Keratinocyte (primary cell): Measurements from ENCODE around the gene DBF4B. TPM values are rescaled to one million over a fixed set of nuclear protein-coding genes. Genes with fewer than 3 reads are reported as not detected.

Source experiments
- DNase-seq: peaks from one replicate; pipeline ENCODE4 v3.0.0-alpha.2; 2011; ENCODE audit warnings: low read depth, missing footprints, low spot score
- FAIRE-seq: peaks from 2 replicates; lab custom pipeline; 2011; peaks lifted over from hg19 to GRCh38; lab: Jason Lieb, UNC
- H2AFZ ChIP-seq: 2 replicates; pipeline ENCODE4 v1.6.0; 2012; ENCODE audit warnings: low read length, control low read depth, inconsistent platforms; ENCODE audit not compliant: control insufficient read depth
- H3K27ac ChIP-seq: 2 replicates; pipeline ENCODE4 v1.5.1; 2011; ENCODE audit warnings: low read length; ENCODE audit not compliant: control insufficient read depth, insufficient read depth
- H3K27me3 ChIP-seq: 3 replicates; pipeline ENCODE4 v1.6.0; 2011; ENCODE audit warnings: low read length; ENCODE audit not compliant: control insufficient read depth, insufficient read depth; ENCODE audit errors: extremely low read depth
- H3K36me3 ChIP-seq, 2 experiments: 2 replicates in 1 of 2; 3 replicates in 1 of 2; pipeline ENCODE4 v1.5.1; 2011; ENCODE audit warnings: low read length in 2 of 2, mild to moderate bottlenecking in 1 of 2; ENCODE audit not compliant: control insufficient read depth in 2 of 2, insufficient read depth in 2 of 2; ENCODE audit errors: extremely low read depth in 1 of 2
- H3K4me1 ChIP-seq: 3 replicates; pipeline ENCODE4 v1.5.1; 2011; ENCODE audit warnings: low read length; ENCODE audit not compliant: control insufficient read depth, insufficient read depth; ENCODE audit errors: extremely low read depth
- H3K4me2 ChIP-seq: 3 replicates; pipeline ENCODE4 v1.6.0; 2011; ENCODE audit warnings: low read depth, low read length; ENCODE audit not compliant: control insufficient read depth, insufficient read depth; ENCODE audit errors: extremely low read depth
- H3K4me3 ChIP-seq, 3 experiments: fragments of 200-600 bp in 1 of 3; sonication (generic) in 1 of 3; 2 replicates in 2 of 3; 3 replicates in 1 of 3; pipeline ENCODE4 v1.5.1; 2011 to 2016; ENCODE audit warnings: low read length in 3 of 3, mild to moderate bottlenecking in 3 of 3, control low read depth in 2 of 3, inconsistent platforms in 1 of 3, low read depth in 1 of 3, mixed read lengths in 1 of 3, mixed run types in 1 of 3, moderate library complexity in 1 of 3; ENCODE audit not compliant: control insufficient read depth in 2 of 3, insufficient read depth in 2 of 3; ENCODE audit errors: extremely low read depth in 1 of 3
- H3K79me2 ChIP-seq: 2 replicates; pipeline ENCODE4 v1.6.0; 2012; ENCODE audit warnings: low read length; ENCODE audit not compliant: control insufficient read depth, insufficient read depth
- H3K9ac ChIP-seq: 3 replicates; pipeline ENCODE4 v1.6.0; 2011; ENCODE audit warnings: low read length; ENCODE audit not compliant: control insufficient read depth, insufficient read depth; ENCODE audit errors: extremely low read depth
- H3K9me1 ChIP-seq: 3 replicates; pipeline ENCODE4 v1.6.0; 2011; ENCODE audit warnings: low read length; ENCODE audit not compliant: control insufficient read depth, insufficient read depth; ENCODE audit errors: extremely low read depth
- H3K9me3 ChIP-seq: 2 replicates; pipeline ENCODE4 v1.5.1; 2012; ENCODE audit warnings: low read depth, low read length; ENCODE audit not compliant: control insufficient read depth
- H4K20me1 ChIP-seq: 3 replicates; pipeline ENCODE4 v1.6.0; 2011; ENCODE audit warnings: low read length; ENCODE audit not compliant: control insufficient read depth, insufficient read depth; ENCODE audit errors: extremely low read depth
- CTCF ChIP-seq, 3 experiments: IDR thresholded peaks in 1 of 3; conservative IDR thresholded peaks in 1 of 3; optimal IDR thresholded peaks in 1 of 3; 2 replicates in 2 of 3; 3 replicates in 1 of 3; pipeline versions ENCODE3 to v1.5.1; 2011; ENCODE audit warnings: low read length in 3 of 3, mild to moderate bottlenecking in 3 of 3, moderate library complexity in 2 of 3, control low read depth in 1 of 3, inconsistent platforms in 1 of 3; ENCODE audit not compliant: insufficient read depth in 2 of 3; ENCODE audit errors: extremely low read depth in 1 of 3
- EZH2 ChIP-seq: IDR thresholded peaks from one replicate; pipeline ENCODE4 v1.6.1; 2012; ENCODE audit warnings: inconsistent platforms, mild to moderate bottlenecking, low read length, moderate library complexity
- dilution Hi-C: fragments of 300-500 bp; cut with MboI; formaldehyde crosslinking; loops from one replicate; pipeline ENCODE4 v1.7.0; 2020; ENCODE audit warnings: low sequenced_read_pairs; ENCODE audit not compliant: extremely low pct_ligation_motif_present
- polyA plus RNA-seq, 5 experiments: library from polyadenylated mRNA; depleted of rRNA in 3 of 5; stranded (reverse) in 3 of 5; stranded (forward) in 1 of 5; unstranded in 1 of 5; fragments of >200 nt; gene quantifications; 1 replicate in 1 of 5; 2 replicates in 3 of 5; 3 replicates in 1 of 5; pipeline versions ENCODE4 v1.2.1 to v1.2.3, GENCODE V29; 2011 to 2012; ENCODE audit warnings: missing spikeins in 2 of 5, low read depth in 1 of 5, low replicate concordance in 1 of 5

Gene DBF4B
- polyA plus RNA-seq, 1 donor (not counting 4 experiments of a cell fraction or from before 2014, with no cell fraction given) = 4.0 TPM

- Histone ChIP-seq H3K36me3 (peaks cover 0 to 22% of the 10 kb centered on the region in 2 experiments), H3K4me2 (no peak overlapping the region), H4K20me1 (no peaks in the 10 kb centered on the region), H3K9me3 (no peaks in the 10 kb centered on the region), H3K79me2 (no peaks in the 10 kb centered on the region), H3K4me3 (no peak overlapping the region), H3K4me1 (no peaks in the 10 kb centered on the region), H3K9me1 (no peaks in the 10 kb centered on the region), H3K27ac (no peak overlapping the region), H3K27me3 (no peaks in the 10 kb centered on the region), H3K9ac (no peak overlapping the region), H2AFZ (no peak overlapping the region)
- FAIRE-seq = peak; percentile 17
- dilution Hi-C loops = no loop called here
- TF ChIP-seq CTCF (optimal IDR thresholded peaks at IDR 0.05 in 1 of 3, IDR thresholded peaks at IDR 0.05 in 1 of 3, conservative IDR thresholded peaks at IDR 0.05 in 1 of 3; ENCODE audit: extremely low read depth in 1 of 3, insufficient read depth in 2 of 3, low read length in 3 of 3) (peak; percentile 51 to 68 (median 53)), EZH2 (no peak)
- no peak for DNase-seq
Observed at GRCh38 chr17:44733753-44734152, 25.3 kb downstream of the DBF4B start.

- TF ChIP-seq CTCF (optimal IDR thresholded peaks at IDR 0.05 in 1 of 3, IDR thresholded peaks at IDR 0.05 in 1 of 3, conservative IDR thresholded peaks at IDR 0.05 in 1 of 3; ENCODE audit: extremely low read depth in 1 of 3, insufficient read depth in 2 of 3, low read length in 3 of 3) = no peak
- TF ChIP-seq EZH2 = no peak
- dilution Hi-C loops = no loop called here
- no peak overlapping the region for H3K27ac ChIP-seq
Observed at GRCh38 chr17:44734272-44734671, 25.8 kb downstream of the DBF4B start.

More at GRCh38 chr17:44734272-44734671, 25.8 kb downstream of the DBF4B start:
- DNase-seq (no peak), FAIRE-seq (no peak)
- Histone ChIP-seq H3K36me3 (peaks cover 0 to 22% of the 10 kb centered on the region in 2 experiments), H3K9ac (no peak overlapping the region), H3K27me3 (no peaks in the 10 kb centered on the region), H4K20me1 (peaks cover under 1% of the 10 kb centered on the region), H3K9me3 (no peaks in the 10 kb centered on the region), H2AFZ (no peak overlapping the region), H3K79me2 (no peaks in the 10 kb centered on the region), H3K4me2 (no peak overlapping the region), H3K9me1 (no peaks in the 10 kb centered on the region), H3K4me1 (no peaks in the 10 kb centered on the region), H3K4me3 (no peak overlapping the region)
